ENCODE measurements around the gene TTC34.

DNA sequence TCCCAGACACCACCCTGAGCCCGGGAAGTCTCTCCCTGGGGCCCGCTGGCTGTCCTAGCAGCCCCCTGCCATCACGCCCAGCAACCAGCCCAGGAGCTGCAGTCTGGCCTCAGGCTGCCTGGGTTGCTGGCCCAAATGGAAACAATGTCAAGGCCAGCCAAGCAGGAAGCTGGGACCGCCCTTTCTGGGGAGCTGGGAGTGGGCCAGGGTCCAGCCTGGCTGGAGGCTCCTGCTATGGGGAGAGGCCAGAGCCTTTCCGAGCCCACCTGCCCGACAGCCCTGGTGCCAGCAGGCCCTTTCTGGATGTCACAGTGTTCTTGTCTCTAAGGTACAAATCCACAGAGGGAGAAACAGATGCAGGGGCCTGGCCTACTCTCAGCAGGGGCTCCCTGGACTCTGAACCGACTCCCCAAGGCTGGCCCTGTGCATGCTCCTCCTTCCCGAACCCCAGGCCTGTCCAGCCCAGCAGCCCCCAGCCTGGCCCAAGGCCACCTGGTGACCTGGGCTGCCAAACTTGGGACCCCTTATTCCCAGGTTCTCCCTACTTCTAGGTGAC, 167.5 kb downstream of the TTC34 start:
- TF ChIP-seq YY1 (IDR thresholded peaks at IDR 0.05; ENCODE audit: extremely low read depth, insufficient replicate concordance, low read depth, low read length) (no peak), ELF1 (IDR thresholded peaks at IDR 0.05; ENCODE audit: borderline replicate concordance, low read depth) (no peak), POLR2AphosphoS5 (IDR thresholded peaks at IDR 0.05; ENCODE audit: low read depth, low read length) (no peak)
- TF ChIP-seq, protein P1, sequence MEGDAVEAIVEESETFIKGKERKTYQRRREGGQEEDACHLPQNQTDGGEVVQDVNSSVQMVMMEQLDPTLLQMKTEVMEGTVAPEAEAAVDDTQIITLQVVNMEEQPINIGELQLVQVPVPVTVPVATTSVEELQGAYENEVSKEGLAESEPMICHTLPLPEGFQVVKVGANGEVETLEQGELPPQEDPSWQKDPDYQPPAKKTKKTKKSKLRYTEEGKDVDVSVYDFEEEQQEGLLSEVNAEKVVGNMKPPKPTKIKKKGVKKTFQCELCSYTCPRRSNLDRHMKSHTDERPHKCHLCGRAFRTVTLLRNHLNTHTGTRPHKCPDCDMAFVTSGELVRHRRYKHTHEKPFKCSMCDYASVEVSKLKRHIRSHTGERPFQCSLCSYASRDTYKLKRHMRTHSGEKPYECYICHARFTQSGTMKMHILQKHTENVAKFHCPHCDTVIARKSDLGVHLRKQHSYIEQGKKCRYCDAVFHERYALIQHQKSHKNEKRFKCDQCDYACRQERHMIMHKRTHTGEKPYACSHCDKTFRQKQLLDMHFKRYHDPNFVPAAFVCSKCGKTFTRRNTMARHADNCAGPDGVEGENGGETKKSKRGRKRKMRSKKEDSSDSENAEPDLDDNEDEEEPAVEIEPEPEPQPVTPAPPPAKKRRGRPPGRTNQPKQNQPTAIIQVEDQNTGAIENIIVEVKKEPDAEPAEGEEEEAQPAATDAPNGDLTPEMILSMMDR (IDR thresholded peaks at IDR 0.05 in 2 of 3, conservative IDR thresholded peaks at IDR 0.05 in 1 of 3; ENCODE audit: borderline replicate concordance in 1 of 3, insufficient read depth in 1 of 3, low read depth in 2 of 3, low read length in 2 of 3): no peak
